T-helper 9 cell (primary cell): ENCODE measurements around the gene LY86.

Experiments used
- DNase-seq: peaks from one replicate; pipeline ENCODE4 v3.0.0-alpha.2; 2020
- total RNA-seq, 2 donors: gene quantifications; one replicate each; lab custom pipeline; 2026; lab: John Stamatoyannopoulos, UW

LY86 gene
- total RNA-seq = 0.07 to 0.24 reads per million in 2 donors

GRCh38 chr6:6588064-6588923 is at the start of gene LY86:
Gene LY86 (plus strand): TSS chr6:6588720. CDS start chr6:6588735, 15 bp downstream.
- DNase-seq = no peak

- no peak for DNase-seq
Measured at GRCh38 chr6:6539036-6539435, 49.5 kb upstream of the LY86 start.

- no peak for DNase-seq
Measured at GRCh38 chr6:6542357-6542756, 46.2 kb upstream of the LY86 start.

- DNase-seq = no peak
Measured at GRCh38 chr6:6543181-6543879, 45.2 kb upstream of the LY86 start.

GRCh38 chr6:6545616-6546317 is 42.8 kb upstream of the LY86 start:
- no peak for DNase-seq

GRCh38 chr6:6546318-6547109 is 42.0 kb upstream of the LY86 start:
- peak; percentile 9 for DNase-seq

GRCh38 chr6:6547110-6547879 is 41.2 kb upstream of the LY86 start:
- peak; percentile 72 for DNase-seq

- DNase-seq = no peak
Measured at GRCh38 chr6:6556161-6556737, 32.3 kb upstream of the LY86 start.

GRCh38 chr6:6556738-6557503 is 31.6 kb upstream of the LY86 start:
- no peak for DNase-seq

GRCh38 chr6:6557504-6557839 is 31.0 kb upstream of the LY86 start:
- DNase-seq = no peak

GRCh38 chr6:6557886-6558285 is 30.6 kb upstream of the LY86 start:
- DNase-seq = no peak

- DNase-seq = no peak
Measured at GRCh38 chr6:6559994-6560570, 28.4 kb upstream of the LY86 start.

GRCh38 chr6:6560909-6561308 is 27.6 kb upstream of the LY86 start:
- no peak for DNase-seq

GRCh38 chr6:6564154-6564553 is 24.4 kb upstream of the LY86 start:
- no peak for DNase-seq

- DNase-seq = no peak
Measured at GRCh38 chr6:6565069-6565468, 23.5 kb upstream of the LY86 start.

GRCh38 chr6:6565488-6565887 is 23.0 kb upstream of the LY86 start:
- DNase-seq = no peak

GRCh38 chr6:6566766-6567165 is 21.8 kb upstream of the LY86 start:
- DNase-seq = no peak

- DNase-seq = no peak
Measured at GRCh38 chr6:6569096-6569810, 19.3 kb upstream of the LY86 start.

- DNase-seq = no peak
Measured at GRCh38 chr6:6569811-6570164, 18.7 kb upstream of the LY86 start.
